GM12874 (cell line): Measurements from ENCODE around the gene RNASEL.

Source experiments
- CTCF ChIP-seq: IDR thresholded peaks from 2 replicates; pipeline ENCODE4 v1.5.1; 2011; ENCODE audit warnings: low read depth, mild to moderate bottlenecking, control low read depth, low read length, moderate library complexity; ENCODE audit not compliant: insufficient read depth

RNASEL gene

DNA sequence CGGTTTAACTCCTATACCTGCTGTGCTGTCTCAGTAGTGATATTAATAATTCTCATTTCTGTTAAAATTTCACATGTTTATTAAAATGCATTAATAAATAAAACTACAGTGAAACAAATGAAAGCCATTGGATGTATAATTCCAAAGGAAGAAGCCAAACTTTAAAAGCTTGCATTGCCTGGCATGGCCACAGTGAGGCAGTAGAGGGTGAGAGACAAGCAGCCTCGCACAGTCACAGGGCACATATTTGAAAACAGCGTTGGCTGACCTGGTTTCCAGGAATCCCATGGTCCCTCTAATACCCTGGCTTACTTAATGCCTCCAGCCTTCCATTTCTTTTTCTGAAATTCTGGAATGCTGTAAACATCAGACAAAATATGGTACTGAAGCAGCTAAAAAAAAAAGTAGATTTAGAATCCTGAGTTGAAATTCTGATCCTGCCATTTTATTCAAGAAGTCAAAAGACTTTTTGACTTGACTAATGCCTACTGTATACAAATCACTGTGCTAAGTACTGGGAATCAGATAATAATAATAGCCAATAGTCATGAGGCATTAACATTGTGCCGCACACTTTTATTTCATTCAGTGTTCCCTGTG, 6.7 kb upstream of the RNASEL start:
- TF ChIP-seq CTCF, result peak; percentile 86

- no peak for TF ChIP-seq CTCF
Observed at GRCh38 chr1:182589931-182590330, 875 bp upstream of the RNASEL start.

DNA sequence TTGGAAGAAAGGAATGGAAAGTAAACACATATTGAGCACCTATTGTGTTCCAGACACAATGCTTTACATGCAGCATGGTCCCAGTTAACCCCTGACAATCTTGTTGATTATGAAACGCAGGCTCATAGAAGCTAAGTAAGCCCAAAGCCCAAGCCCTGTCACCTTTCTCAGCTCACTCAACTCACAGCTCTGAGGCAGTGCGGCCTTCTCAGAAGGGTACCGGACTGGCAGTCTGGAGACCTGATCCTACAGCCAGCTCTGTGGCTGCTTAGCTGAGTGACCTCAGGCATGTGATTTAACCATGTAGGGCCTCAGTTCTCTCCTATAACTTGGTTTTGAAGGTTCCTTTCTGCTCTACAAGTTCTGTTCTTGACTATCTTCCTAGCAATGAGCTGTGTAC, 464 bp upstream of the RNASEL start:
- TF ChIP-seq CTCF, result no peak

DNA sequence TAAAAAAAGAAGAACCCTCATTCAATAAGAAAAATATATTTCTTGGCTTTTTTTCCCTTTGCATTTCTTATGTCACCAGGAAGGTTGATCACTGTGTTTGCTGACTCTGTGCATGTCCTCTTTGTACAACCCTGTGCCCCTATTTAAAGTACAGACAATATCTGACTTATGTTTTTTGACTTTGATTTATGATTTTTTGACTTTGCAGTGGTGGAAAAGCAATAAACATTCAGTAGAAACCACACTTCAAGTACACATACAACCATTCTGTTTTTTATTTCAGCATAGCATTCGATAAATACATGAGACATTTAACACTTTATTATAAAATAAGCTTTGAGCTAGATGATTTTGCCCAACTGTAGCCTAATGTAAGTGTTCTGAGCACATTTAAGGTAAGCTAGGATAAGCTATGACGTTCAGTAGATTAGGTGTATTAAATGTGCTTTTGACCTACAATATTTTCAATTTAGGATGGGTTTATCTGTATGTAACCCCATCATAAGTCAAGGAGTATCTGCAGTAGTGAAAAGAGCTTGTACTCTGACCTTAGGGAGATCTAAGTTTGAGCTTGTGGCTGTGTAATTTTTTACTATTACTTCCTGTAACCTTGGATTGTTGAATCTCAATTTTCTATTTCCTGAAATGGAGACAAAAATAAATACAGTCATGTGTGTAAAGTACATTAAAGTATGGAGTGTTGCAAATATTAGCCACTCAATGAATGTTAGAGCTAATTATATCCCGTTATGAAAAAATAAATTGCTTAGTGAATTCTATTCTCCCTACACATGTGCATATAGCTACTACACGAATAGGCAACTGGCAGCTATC, 1.2 kb downstream of the RNASEL start:
- no peak for TF ChIP-seq CTCF

DNA sequence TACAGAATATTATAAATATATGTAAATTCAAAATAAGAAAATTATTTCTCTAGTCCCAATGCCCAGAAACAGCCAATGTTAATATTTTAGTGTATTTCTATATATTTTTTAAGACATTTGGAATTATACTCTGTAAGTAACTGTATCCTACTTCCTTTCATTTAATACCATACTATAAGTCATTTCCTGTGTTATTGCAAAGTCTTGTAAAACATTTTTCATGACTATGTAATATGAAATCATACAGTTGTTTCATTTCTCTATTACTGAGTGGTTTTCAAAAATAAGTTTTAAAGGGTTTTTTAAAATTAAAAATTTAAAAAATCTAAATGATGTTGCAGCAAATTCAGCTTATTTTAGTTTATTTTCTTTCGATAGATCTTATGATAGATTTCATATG, 2.0 kb downstream of the RNASEL start:
- no peak for TF ChIP-seq CTCF

GRCh38 chr1:182586380-182586779, 2.7 kb downstream of the RNASEL start:
- no peak for TF ChIP-seq CTCF

- no peak for TF ChIP-seq CTCF
Observed at GRCh38 chr1:182584746-182585145, 4.3 kb downstream of the RNASEL start.
